Osteoblast (primary cell): ENCODE measurements around the gene MZB1. TPM values are rescaled to one million over a fixed set of nuclear protein-coding genes. Genes with fewer than 3 reads are reported as not detected.

Experiments used
- DNase-seq: peaks from one replicate; pipeline ENCODE4 v3.0.0; 2011; ENCODE audit warnings: low spot score, mixed read lengths; ENCODE audit not compliant: insufficient read length; ENCODE audit errors: missing footprints
- H2AFZ ChIP-seq: 2 replicates; pipeline ENCODE4 v1.6.0; 2011; ENCODE audit warnings: mild to moderate bottlenecking, low read length
- H3K27ac ChIP-seq: 2 replicates; pipeline ENCODE4 v1.5.1; 2011; ENCODE audit warnings: mild to moderate bottlenecking, low read depth, low read length, moderate library complexity
- H3K27me3 ChIP-seq: 2 replicates; pipeline ENCODE4 v1.6.0; 2012; ENCODE audit warnings: mild to moderate bottlenecking, control low read depth, inconsistent platforms, low read length, moderate library complexity; ENCODE audit not compliant: insufficient read depth
- H3K36me3 ChIP-seq: 2 replicates; pipeline ENCODE4 v1.5.1; 2011; ENCODE audit warnings: mild to moderate bottlenecking, low read length, control low read depth, moderate library complexity; ENCODE audit not compliant: insufficient read depth
- H3K4me1 ChIP-seq: 2 replicates; pipeline ENCODE4 v1.5.1; 2011; ENCODE audit warnings: mild to moderate bottlenecking, low read length, control low read depth, moderate library complexity; ENCODE audit not compliant: insufficient read depth
- H3K4me2 ChIP-seq: 2 replicates; pipeline ENCODE4 v1.6.0; 2011; ENCODE audit warnings: mild to moderate bottlenecking, low read length; ENCODE audit not compliant: insufficient read depth
- H3K4me3 ChIP-seq: fragments of 200-600 bp; sonication (generic); 3 replicates; pipeline ENCODE4 v1.5.1; 2012; ENCODE audit warnings: mild to moderate bottlenecking, low read length, inconsistent platforms; ENCODE audit not compliant: insufficient read depth
- H3K79me2 ChIP-seq: 2 replicates; pipeline ENCODE4 v1.6.0; 2012; ENCODE audit warnings: mild to moderate bottlenecking, low read length, control low read depth, inconsistent platforms; ENCODE audit not compliant: insufficient read depth
- H3K9me3 ChIP-seq: 2 replicates; pipeline ENCODE4 v1.5.1; 2011; ENCODE audit warnings: low read depth, low read length, control low read depth
- H4K20me1 ChIP-seq: 2 replicates; pipeline ENCODE4 v1.6.0; 2012; ENCODE audit warnings: mild to moderate bottlenecking, low read length, control low read depth; ENCODE audit not compliant: insufficient read depth
- CTCF ChIP-seq: IDR thresholded peaks from 2 replicates; pipeline ENCODE4 v1.5.1; 2011; ENCODE audit warnings: mild to moderate bottlenecking, low read depth, low read length, moderate library complexity; ENCODE audit errors: extremely low read depth
- total RNA-seq: library from RNA; depleted of rRNA; stranded (reverse); fragments of >200 nt; gene quantifications from 2 replicates; pipeline ENCODE4 v1.2.3, GENCODE V29; 2012

Gene MZB1
- total RNA-seq, 1 donor: not detected

DNA sequence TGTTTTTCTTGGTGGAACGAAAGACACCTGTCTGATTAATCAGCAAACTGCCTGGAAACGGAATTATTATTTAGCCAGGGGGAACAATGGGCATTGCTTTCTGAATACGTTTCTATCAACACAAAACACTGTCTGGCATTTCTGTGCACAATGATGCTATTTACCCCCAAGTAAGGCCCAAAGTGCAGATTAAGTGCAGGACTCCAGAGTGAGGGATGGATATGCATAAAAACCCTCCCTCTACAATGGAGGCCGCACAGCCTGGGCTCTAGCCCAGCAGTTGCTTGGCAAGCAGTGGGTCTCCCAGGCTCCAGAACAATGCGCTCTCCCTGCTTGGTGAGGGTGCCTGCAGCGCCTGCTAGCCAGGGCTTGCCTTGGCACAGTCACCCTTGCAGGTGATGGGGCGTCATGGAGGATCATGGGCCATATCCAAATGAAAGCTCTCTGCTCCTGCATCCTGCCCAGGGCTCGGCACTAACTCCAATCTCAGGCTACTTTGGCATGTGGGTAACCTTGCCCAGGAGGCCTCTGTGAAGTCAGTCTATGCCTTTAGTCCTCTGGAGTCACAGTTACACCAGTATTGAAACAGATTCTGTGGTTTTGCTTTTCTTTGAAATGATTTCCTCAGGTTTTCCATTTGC lies 25.6 kb upstream of the MZB1 start:
- DNase-seq: no peak
- no peaks in the 10 kb centered on the region for H3K27me3 ChIP-seq
- H3K4me2 ChIP-seq: no peak overlapping the region
- no peaks in the 10 kb centered on the region for H3K4me1 ChIP-seq
- H3K4me3 ChIP-seq: no peak overlapping the region
- H3K27ac ChIP-seq: no peak overlapping the region
- H3K79me2 ChIP-seq: no peaks in the 10 kb centered on the region
- no peaks in the 10 kb centered on the region for H3K9me3 ChIP-seq
- TF ChIP-seq CTCF: no peak
- peaks cover 18% of the 10 kb centered on the region for H3K36me3 ChIP-seq
- no peak overlapping the region for H2AFZ ChIP-seq
- no peaks in the 10 kb centered on the region for H4K20me1 ChIP-seq

DNA sequence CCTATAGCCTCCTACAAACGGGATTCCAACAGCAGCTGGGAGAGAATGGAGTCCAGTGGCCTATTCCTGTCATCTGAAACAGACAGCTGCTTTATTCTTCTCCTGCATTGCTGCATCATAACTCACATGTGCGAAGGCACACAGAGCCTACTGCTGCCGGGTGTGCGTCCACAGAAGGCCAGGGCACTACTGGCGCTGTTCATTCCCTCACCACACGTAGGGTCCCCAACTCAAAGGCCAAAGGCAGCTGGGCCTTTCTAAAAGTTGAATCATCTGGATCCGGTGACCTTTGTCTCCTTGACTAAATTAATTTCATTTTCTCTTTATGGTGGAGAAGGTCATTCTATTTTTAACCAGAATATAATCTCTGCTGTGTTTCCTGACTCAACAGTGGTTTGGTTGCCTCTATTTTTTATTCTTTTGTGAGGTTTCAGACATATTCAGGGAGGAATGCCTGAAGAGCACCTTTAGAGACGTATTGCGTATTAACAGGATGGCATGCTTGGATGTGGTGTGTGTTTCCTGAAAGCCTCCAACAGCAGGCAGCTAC lies 24.9 kb upstream of the MZB1 start:
- Histone ChIP-seq H2AFZ (no peak overlapping the region), H3K27ac (no peak overlapping the region), H3K4me1 (no peaks in the 10 kb centered on the region), H3K36me3 (peaks cover 14% of the 10 kb centered on the region), H3K79me2 (no peaks in the 10 kb centered on the region), H3K4me2 (no peak overlapping the region), H3K9me3 (no peaks in the 10 kb centered on the region), H3K4me3 (no peak overlapping the region), H3K27me3 (no peaks in the 10 kb centered on the region), H4K20me1 (no peaks in the 10 kb centered on the region)
- no peak for DNase-seq
- no peak for TF ChIP-seq CTCF

DNA sequence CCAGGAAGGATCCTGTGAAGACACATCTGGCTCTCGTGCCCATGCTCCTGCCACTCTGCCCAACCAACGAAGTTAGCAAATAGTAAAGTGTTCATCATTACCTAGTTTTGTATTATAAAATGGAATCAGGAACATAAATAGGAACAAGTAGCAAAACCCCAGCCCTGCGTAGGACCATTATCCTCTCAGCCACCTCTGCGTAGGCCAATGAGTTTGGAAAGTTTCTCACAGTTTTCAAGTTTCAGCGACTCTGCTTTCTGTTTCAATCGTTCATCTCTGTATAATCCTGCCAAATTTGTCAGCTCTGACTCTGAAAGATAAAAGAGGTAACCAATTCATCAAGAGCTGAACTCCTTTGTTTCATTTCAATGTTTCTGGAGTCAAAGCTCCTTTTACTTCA lies 24.2 kb upstream of the MZB1 start:
- no peak overlapping the region for H3K4me3 ChIP-seq
- no peak overlapping the region for H3K4me2 ChIP-seq
- no peaks in the 10 kb centered on the region for H3K4me1 ChIP-seq
- H3K36me3 ChIP-seq: peaks cover 8% of the 10 kb centered on the region
- no peak for TF ChIP-seq CTCF
- no peaks in the 10 kb centered on the region for H4K20me1 ChIP-seq
- no peaks in the 10 kb centered on the region for H3K79me2 ChIP-seq
- no peak for DNase-seq
- H3K27me3 ChIP-seq: no peaks in the 10 kb centered on the region
- H3K9me3 ChIP-seq: no peaks in the 10 kb centered on the region
- H3K27ac ChIP-seq: no peak overlapping the region
- H2AFZ ChIP-seq: no peak overlapping the region

GRCh38 chr5:139413153-139413552 lies 23.4 kb upstream of the MZB1 start:
- Histone ChIP-seq H3K79me2 (no peaks in the 10 kb centered on the region), H4K20me1 (no peaks in the 10 kb centered on the region), H3K4me2 (no peak overlapping the region), H2AFZ (no peak overlapping the region), H3K27ac (no peak overlapping the region), H3K36me3 (peaks cover 7% of the 10 kb centered on the region), H3K4me3 (no peak overlapping the region), H3K4me1 (no peaks in the 10 kb centered on the region), H3K9me3 (no peaks in the 10 kb centered on the region), H3K27me3 (no peaks in the 10 kb centered on the region)
- TF ChIP-seq CTCF: no peak
- DNase-seq: no peak
